ENCODE data around the gene CDH4.

The CDH4 gene

DNA sequence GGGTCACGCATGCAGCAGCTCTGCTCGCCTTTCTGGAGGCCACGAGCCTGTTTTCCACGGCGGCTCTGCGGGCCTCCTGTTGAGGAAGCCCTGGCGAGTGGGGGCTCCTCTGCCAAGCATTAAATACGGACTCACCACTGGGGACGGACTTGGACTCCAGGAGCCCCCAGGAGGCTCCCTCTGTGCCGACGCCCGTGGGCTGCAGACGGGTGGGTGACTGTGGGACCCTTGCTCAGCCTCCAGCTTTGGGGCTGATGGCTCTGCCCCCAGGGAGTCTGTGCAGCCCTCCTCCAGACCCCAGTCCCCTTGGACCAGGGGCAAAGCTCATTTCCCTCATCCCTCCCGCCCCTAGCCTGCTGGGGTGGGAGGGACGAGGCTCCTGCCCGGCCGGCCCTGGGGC is 577.5 kb downstream of the CDH4 start:
- DNase-seq (ENCODE audit: low read depth, low spot score) = no peak

DNA sequence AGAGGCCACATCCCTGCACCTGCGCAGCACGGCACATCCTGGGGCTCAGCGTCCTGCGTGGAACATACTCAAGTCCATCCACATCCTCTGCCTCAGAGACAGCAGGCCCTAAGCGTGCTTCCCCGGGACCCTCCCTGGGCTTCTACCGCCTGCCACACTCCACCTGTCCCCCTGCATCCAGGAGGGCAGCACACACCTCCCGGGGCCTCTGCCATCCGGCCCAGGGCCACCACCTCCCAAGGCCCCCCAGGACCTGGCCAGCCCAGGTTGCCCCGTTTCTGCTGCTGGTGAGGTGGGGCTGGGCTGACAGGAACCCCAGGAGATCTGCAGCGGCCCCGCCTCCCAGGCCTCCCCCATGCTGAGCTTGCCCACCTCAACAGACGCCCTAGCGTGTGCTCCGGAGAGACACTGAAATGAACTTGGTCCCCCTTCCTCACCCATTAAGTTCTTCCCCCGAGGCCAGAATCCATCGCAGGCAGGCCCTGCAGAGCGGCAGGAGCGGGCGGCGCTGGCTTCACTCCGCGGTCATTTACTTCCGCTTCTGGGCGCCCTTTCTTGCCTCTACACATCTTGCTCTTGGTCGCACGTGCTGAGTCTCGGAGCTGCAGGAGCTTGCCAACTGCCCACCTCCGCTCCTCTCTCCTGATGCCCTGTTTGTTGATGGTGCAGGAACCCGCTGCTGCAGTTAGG is 578.3 kb downstream of the CDH4 start:
- no peak for DNase-seq (ENCODE audit: low read depth, low spot score)
- no peak overlapping the region for H3K27ac ChIP-seq

More for the DNA sequence above, 577.5 kb downstream of the CDH4 start:
- no peak overlapping the region for H3K27ac ChIP-seq

DNA sequence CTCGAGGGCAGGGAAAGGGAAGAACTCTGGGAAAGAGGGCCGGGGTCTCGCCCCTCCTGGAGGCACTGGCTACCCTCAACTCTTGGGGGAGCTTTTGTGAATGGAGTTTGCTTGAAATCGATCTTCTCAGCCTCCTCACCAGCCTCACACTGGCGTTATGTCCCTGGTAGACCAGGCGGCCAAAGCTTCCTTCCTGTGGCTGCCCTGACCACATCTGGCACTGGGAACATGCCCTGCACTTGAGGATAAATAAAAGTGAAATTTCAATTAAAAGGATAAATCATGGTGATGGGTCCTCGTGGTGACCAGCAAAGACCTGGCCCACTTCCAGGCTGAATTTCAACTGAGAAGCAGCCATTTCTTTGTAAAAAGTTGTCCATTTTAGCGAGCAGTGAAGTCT is 578.9 kb downstream of the CDH4 start:
- H3K27ac ChIP-seq = no peak overlapping the region
- no peak for DNase-seq (ENCODE audit: low read depth, low spot score)

DNA sequence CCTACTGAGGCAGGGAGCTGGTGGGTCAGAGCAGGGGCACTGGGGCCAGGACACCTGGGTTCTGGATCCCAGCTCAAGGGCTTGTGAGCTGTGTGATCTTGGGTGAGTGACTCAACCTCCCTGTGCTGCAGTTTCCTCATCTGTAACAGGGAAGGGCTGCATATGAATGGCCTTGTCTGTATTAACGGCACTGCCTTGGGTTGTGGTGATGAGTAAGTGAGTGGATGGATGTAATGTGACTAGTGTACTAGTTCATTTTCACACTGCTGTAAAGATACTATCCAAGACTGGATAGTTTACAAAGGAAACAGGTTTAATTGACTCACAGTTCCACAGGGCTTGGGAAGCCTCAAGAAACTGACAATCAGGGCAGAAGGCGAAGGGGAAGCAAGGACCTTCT is 580.1 kb downstream of the CDH4 start:
- H3K27ac ChIP-seq = no peak overlapping the region
- peak; percentile 6 for DNase-seq (ENCODE audit: low read depth, low spot score)

DNA sequence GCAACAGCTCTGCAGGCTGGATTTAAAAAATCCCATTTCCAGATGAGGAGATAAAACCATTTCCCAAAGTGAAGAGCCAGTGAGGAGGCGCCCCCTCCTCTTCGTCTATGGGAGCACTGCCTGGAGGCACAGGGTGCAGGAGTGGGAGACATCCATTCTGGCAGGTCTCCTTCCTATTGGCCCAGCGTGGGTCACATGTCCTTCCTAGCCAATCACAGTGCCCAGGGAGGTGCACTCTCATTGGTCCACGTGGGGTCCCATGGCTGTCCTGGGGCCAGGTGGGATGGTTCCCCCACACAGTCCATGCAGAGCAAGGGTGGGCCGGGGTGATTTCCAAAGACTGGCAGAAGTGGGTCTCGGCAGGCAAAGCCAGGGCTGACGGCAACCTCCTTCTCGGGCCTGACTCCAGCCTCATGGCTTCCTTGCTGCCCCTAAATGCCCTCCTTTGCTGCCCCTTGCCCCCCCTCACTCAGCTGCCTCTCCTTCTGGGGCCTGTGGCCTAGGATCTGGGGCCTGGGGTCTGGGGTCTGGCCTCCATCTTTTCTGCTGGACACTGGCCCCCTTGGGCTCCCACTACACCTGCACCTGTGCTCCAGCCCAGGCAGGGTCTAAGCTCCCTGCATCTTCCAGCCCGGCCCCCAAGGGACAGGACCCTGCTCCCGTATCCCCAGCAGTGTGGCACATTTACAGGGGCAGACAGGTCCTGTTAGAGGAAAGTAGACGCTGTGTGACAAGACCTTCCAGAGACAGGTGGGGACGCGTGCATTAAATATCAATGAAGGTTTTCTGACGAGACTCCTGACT is 581.9 kb downstream of the CDH4 start:
- H3K27ac ChIP-seq = no peak overlapping the region
- DNase-seq (ENCODE audit: low read depth, low spot score) = no peak

DNA sequence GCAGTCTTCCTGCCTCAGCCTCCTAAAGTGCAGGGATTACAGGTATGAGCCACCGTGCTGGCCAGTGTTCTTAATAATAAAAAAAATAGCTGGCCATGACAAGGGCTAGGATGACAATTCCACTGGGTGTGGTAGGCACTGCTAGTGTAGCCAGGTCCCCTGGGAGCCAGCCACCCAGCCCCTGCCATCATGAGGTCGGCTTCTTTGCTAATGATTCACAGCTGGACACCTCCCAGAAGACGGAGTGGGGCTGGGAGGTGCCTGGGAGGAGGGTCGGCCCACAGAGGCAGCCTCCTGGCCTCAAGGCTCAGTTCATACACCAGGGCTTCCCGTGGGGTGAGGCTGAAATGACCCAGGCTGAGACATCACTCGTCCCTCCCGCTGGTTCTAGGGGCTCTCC is 583.2 kb downstream of the CDH4 start:
- no peak overlapping the region for H3K27ac ChIP-seq
- DNase-seq (ENCODE audit: low read depth, low spot score) = no peak

DNA sequence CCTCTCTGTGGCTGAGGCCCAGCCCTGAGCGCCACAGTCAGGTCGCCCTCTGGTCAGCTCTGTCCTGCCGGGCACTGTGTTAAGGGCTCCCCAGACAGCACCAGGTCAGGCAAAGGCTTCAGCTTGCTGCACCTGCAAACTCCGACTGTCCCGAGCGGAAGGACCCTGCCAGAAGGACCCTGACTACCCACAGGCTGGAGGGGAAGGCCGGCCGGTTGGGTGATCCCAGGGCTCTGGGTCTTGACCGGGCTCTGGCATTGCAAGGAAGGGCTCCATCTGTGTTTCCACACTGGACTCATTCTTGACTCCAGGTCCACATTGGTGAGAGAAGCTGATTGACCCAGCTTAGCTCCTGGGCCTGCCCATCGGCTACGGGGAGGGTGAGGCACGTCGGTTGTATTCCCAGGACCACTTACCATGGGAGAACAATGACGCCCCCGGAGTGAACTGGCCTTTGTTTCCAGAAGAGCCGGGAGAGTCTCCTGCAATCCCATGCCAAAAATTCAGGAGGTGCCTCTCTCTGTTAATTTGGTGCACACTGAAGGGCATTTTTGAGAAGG is 583.8 kb downstream of the CDH4 start:
- no peak for DNase-seq (ENCODE audit: low read depth, low spot score)
- no peak overlapping the region for H3K27ac ChIP-seq

DNA sequence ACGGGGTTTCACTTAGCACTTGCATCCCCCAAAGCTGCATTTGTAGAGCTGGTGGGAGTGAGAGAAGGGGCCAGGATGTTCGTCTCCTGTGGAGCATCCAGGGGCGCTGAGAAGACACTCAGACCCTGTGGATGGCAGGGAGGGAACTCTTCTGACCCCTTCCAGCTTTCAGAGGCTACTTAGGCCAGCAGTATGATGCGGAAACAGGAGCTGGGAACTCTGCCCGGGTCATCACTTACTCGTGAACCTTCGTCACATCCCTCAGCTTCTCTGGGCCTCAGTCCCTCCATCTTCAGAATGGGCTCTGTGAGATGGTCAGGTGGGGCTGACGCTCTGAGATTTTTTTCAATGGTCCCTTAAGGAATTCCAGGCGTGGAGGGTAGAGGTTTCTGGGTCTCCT is 585.1 kb downstream of the CDH4 start:
- H3K27ac ChIP-seq = no peak overlapping the region
- DNase-seq (ENCODE audit: low read depth, low spot score) = no peak

DNA sequence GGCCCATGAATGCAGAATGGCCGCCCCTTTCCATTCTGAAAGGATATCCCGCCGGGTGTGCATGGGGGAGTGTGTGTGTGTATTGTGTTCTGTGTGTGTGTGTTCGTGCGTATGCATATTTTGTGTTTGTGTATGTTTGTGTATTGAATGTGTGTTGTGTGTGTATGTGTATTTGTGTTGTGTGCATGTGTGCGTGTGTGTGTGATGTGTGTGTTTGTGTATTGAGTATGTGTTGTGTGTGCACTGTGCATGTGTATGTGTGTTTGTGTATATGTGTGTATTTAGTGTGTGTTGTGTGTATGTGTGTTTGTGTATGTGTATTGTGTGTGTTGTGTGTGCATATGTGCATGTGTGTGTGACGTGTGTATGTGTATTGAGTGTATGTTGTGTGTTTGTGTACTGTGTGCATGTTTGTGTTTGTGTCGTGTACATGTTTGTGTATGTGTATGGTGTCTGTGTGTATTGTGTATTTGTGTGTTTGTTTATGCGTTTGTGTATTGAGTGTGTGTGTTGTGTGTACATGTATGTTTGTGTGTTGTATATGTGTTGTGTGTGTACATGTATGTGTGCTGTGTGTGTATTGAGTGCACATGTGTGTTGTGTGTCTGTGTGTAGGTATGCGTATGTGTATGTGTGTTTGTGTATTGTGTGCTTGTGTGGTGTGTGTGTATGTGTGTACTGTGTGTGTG is 587.3 kb downstream of the CDH4 start:
- DNase-seq (ENCODE audit: low read depth, low spot score) = no peak
- H3K27ac ChIP-seq = no peak overlapping the region

DNA sequence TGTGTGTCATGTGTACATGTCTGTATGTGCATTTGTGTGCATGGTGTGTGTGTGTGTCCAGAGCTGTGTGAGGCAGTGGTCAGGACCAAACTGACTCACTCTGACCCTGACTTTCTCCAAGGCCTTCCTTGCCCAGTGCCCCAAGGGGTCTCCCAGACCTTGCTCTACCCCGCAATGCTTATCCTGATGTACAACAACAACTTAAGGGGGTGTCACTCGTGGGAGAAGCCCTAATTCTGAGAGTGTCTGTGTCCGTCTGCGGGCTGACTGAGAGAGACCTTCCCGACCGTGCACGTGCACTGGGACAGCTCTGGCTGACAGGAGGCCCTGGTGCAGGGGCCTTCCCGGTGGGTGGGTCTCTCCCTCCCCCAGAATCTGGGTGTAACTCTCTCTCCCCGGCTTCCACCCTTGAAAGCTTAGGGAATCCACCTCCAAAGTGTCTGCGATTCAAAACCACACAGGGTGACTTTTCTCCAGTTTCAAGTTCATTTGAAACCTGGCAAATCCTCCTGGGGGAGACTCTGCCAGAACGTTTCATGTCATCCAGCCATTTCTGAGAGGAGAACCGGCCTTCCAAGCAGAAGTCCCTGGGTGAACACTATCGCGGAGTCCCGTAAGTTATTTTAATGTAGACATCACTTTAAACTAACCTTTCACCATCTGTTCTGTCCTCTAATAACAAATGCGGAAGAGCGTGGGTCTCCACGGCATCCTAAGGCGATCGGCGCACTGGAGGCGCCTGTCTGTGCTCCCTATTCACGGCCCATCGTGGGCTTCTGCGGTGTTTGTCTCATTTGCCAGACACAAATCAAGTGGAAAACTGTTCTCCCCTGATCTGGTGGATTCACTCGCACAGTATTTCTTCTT is 588.1 kb downstream of the CDH4 start:
- no peak overlapping the region for H3K27ac ChIP-seq
- DNase-seq (ENCODE audit: low read depth, low spot score) = no peak

DNA sequence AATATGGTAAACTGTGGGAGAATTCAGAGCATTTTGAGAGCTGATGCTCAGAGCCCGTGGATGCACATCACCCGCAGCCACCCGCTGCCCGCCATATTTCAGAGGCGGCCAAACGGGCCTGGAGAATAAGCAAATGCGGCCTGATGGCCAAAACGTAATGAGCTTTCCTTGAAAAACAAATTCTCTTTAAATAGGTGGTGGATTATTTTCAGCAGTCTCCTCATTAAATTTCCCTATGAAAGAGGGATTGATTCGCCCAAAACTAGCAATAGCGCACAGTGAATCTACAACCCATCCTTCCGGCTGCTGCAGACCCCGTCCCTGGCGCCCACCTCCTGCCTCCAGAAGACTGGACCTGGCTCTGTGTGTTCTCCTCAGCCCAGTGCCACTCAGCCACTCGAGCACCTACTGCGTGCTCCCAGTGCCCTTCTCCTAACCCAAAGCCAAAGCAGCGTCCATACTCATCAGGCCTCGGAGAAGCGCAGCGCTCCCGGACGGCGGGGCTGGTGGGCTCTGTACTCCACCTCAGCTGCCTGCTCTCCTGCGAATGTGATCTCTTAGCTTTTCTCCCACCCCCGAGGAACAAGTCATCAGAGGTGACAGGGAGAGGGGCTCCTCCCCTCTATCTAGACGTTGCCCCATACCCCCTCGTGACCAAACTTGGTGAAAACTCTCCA is 588.9 kb downstream of the CDH4 start:
- no peak overlapping the region for H3K27ac ChIP-seq
- no peak for DNase-seq (ENCODE audit: low read depth, low spot score)

DNA sequence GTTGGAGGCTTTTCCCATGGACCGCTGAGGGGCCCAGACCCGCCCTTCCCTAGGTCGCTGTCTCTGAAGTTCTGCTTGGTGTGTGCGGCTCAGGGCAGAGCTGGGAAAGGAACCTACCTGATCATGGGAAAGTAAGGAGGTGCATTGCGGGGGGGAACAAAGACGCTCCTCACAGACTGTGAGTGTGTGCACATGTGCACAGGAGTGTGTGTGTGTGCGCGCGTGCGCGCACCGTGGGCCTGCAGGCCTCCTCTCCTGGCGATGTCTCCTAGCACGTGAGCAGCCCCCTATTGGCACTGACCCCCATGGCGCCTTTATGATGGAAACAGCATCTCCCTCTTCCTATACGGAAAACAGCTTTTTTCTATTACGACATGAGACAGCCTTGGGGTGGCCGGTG is 589.5 kb downstream of the CDH4 start:
- no peak for DNase-seq (ENCODE audit: low read depth, low spot score)

DNA sequence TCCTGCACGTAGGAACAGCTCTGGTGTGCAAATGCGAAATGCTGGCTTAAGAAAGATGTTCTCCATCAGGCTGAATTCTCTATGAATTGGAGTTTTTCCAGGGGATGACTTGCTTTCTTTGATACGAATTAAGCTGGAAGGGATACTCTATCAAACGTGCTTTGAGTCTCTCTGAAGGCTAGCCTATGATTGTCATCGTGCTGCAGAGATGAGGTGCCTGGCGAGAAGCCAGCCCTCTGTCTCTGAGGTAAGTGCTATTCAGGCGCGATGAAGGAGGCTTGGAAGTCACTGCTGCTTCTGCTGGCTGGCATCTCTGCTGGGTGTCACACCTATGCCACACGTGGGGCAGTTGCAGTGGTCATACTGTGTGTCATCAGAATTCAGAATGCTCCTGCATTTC is 589.9 kb downstream of the CDH4 start:
- no peak for DNase-seq (ENCODE audit: low read depth, low spot score)

More for the DNA sequence above, 589.5 kb downstream of the CDH4 start:
- H3K27ac ChIP-seq = no peak overlapping the region

DNA sequence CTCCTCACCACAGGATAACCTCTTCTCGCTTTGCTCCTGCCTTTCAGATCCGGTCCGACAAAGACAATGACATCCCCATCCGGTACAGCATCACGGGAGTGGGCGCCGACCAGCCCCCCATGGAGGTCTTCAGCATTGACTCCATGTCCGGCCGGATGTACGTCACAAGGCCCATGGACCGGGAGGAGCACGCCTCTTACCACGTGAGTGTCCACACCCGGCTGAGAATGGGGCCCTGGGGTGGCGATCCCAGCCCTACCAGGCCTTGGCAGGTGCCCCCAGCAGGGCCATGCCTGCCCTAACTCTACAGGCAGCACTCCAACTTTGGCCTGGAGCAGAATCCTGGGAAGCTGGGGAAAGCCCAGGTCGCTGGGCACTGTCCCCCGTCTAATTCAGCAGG is 592.6 kb downstream of the CDH4 start:
- H3K27ac ChIP-seq = no peak overlapping the region
- DNase-seq (ENCODE audit: low read depth, low spot score) = no peak

More for the DNA sequence above, 589.9 kb downstream of the CDH4 start:
- no peak overlapping the region for H3K27ac ChIP-seq

DNA sequence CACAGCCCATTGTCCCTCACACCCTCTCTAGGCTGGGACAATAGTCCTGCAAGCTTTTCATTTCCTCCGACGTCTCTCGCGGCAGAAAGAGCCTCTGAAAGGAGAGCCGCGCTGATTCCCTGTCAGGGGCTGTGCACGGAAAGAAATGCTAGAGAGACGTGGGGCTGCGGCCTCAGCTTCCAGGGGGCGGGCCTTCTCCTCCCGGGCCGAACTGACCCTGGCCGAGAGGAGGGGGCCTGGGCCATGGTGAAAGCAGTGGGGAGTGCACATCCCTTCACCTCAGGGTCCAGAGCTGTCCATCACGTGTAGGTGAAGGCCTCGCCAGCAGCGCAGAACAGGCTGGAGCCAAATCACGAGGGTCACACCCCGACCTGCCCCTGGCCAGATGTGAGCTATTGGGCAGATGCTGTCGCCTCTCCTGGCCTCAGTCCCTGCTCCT is 593.2 kb downstream of the CDH4 start:
- no peak for DNase-seq (ENCODE audit: low read depth, low spot score)
- no peak overlapping the region for H3K27ac ChIP-seq

DNA sequence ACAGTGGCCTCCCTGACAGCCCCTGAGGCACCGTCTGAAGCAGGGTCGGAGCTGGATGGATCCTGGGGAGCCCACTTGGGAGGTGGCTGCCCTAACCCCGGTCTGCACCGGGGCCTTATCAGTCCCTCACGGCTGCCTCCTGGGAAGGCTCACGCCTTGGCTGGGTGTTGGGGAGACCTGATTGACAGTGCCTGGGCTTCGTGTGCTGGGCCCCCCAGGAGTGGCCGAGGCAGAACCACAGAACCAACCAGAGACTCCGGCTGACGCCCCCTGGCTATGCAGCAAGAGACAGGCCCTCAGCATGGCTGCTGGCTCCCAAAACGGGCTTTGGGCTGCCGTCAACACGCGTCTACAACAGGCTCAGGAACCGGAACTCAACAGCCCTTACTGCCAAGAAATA is 594.0 kb downstream of the CDH4 start:
- no peak for DNase-seq (ENCODE audit: low read depth, low spot score)
- H3K27ac ChIP-seq = no peak overlapping the region

DNA sequence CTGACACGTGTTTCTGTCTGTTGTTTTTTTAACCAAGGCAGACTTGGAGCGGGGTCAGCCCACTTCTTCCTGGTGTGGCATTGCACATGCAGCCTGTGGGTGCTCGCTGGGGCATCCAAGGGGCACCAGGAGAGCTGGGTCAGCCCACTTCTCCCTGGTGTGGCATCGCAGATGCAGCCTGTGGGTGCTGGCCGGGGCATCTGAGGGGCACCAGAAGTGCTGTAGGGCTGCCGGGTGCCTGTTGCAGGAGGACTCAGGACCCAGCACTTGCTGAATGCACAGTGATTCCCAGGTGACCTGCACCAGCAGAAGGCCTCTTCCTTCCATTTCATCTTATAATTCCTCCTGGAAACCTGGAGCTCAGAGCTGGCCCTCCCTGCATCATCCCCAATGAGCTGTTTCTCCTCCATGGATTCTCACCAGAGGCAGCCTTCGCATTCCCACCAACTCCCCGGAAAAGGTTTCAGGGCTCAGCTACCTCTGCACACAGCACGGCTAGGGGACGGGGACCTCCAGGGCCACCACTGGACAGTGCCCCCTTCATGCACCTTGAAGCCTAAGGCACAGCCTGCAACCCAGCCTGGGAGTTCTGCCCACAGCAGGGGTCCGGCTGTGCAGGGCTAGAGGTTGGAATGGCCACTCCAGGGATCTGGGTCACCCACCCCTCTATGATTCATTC is 594.8 kb downstream of the CDH4 start:
- no peak for DNase-seq (ENCODE audit: low read depth, low spot score)
- no peak overlapping the region for H3K27ac ChIP-seq

DNA sequence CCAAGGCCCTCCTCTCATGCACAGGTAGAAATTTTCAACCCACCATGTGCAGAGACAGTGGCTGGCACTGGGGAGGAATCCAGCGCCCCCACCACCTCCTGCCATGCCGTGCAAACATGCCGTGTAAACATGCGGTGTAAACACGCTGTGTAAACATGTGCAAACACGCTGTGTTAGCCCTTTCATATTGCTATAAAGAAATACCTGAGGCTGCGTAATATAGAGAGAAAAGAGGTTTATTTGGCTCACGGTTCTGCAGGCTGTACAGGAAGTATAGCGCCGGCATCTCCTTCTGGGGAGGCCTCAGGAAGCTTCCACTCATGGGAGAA is 595.3 kb downstream of the CDH4 start:
- no peak overlapping the region for H3K27ac ChIP-seq
- DNase-seq (ENCODE audit: low read depth, low spot score) = no peak

DNA sequence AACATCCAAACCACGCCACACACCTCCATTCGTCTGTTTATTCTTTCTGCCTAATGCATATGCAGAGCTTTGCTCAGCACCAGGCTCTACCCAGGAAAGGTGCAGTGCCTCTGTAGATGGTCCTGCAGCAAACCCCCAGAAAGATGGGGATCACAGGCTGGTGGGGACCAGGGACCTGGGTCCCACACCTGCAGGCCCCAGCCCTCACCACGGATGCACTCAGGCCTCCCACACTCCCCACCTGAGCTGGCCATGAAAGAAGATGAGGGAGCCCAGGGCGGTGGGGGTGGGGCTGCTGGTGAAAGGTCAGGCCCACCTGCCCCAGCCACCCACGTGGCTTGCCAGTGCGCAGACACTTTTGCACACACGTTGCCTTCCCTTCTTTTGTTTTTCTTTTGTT is 595.9 kb downstream of the CDH4 start:
- no peak overlapping the region for H3K27ac ChIP-seq
- no peak for DNase-seq (ENCODE audit: low read depth, low spot score)
